HAP-1 (cell line): ENCODE data around the gene S100A14.
"Not testable (repeated sequence)": the region's sequence is repeated elsewhere in the genome, so short reads cannot be mapped to it uniquely, and the experiment has no call there.

Source experiments
- DNase-seq, 2 experiments: peaks; one replicate each; pipeline ENCODE4 v3.0.0-alpha.2; 2016 to 2020; ENCODE audit warnings: low spot score in 2 of 2
- H3K27me3 ChIP-seq: fragments of 250-450 bp; sonication (Bioruptor Pico); 2 replicates; pipeline ENCODE4 v1.5.1; 2020; ENCODE audit warnings: low read depth, mild to moderate bottlenecking, moderate library complexity
- H3K36me3 ChIP-seq: fragments of 250-450 bp; sonication (Bioruptor Pico); replicated peaks from 2 replicates; pipeline ENCODE4 v1.5.1; 2020; ENCODE audit warnings: mild to moderate bottlenecking
- H3K4me1 ChIP-seq: fragments of 250-450 bp; sonication (Bioruptor Pico); 2 replicates; pipeline ENCODE4 v1.5.1; 2020; ENCODE audit warnings: mild to moderate bottlenecking
- H3K4me3 ChIP-seq: fragments of 250-450 bp; sonication (Bioruptor Pico); 2 replicates; pipeline ENCODE4 v1.5.1; 2020; ENCODE audit warnings: mild to moderate bottlenecking, moderate library complexity
- H3K9me3 ChIP-seq: fragments of 250-450 bp; sonication (Bioruptor Pico); 2 replicates; pipeline ENCODE4 v1.5.1; 2020; ENCODE audit warnings: mild to moderate bottlenecking, moderate library complexity
- in situ Hi-C: fragments of 300-500 bp; cut with MboI; formaldehyde crosslinking; loops from 3 replicates; pipeline ENCODE4 v1.14.3; 2020; ENCODE audit warnings: low sequenced_read_pairs, inconsistent platforms, mixed read lengths

The S100A14 gene

GRCh38 chr1:153583514-153583913, 32.6 kb downstream of the S100A14 start:
- H3K27me3 ChIP-seq, H3K4me3 ChIP-seq, in situ Hi-C loops, H3K36me3 ChIP-seq, DNase-seq, H3K9me3 ChIP-seq, H3K4me1 ChIP-seq: not testable (repeated sequence)

GRCh38 chr1:153582836-153583235, 33.3 kb downstream of the S100A14 start:
- H3K27me3 ChIP-seq, H3K9me3 ChIP-seq, DNase-seq, H3K36me3 ChIP-seq, H3K4me3 ChIP-seq, in situ Hi-C loops: not testable (repeated sequence)
- peaks cover 10% of the 10 kb centered on the region for H3K4me1 ChIP-seq

GRCh38 chr1:153578936-153579335, 37.2 kb downstream of the S100A14 start:
- H3K9me3 ChIP-seq = no peaks in the 10 kb centered on the region; the same call in 1 of the 2 replicates
- in situ Hi-C loops = no loop called here

GRCh38 chr1:153578490-153578889, 37.6 kb downstream of the S100A14 start:
- H3K4me1 ChIP-seq = peaks cover 14% of the 10 kb centered on the region
- H3K27me3 ChIP-seq = no peaks in the 10 kb centered on the region
- no peaks in the 10 kb centered on the region; the same call in 1 of the 2 replicates for H3K9me3 ChIP-seq
- no peak for DNase-seq
- in situ Hi-C loops = no loop called here
- H3K4me3 ChIP-seq = no peak overlapping the region
- no peaks in the 10 kb centered on the region for H3K36me3 ChIP-seq

More at GRCh38 chr1:153578936-153579335, 37.2 kb downstream of the S100A14 start:
- Histone ChIP-seq H3K27me3 (no peaks in the 10 kb centered on the region), H3K4me1 (peaks cover 14% of the 10 kb centered on the region), H3K36me3 (no peaks in the 10 kb centered on the region), H3K4me3 (no peak overlapping the region)
- DNase-seq = no peak

GRCh38 chr1:153577624-153578051, 38.5 kb downstream of the S100A14 start:
- H3K27me3 ChIP-seq = no peaks in the 10 kb centered on the region
- no peak overlapping the region for H3K4me3 ChIP-seq
- no peaks in the 10 kb centered on the region; the same call in 1 of the 2 replicates for H3K9me3 ChIP-seq
- peak in 1 of 2 experiments; percentile 28 for DNase-seq
- H3K4me1 ChIP-seq = peaks cover 14% of the 10 kb centered on the region
- in situ Hi-C loops = no loop called here
- H3K36me3 ChIP-seq = no peaks in the 10 kb centered on the region

- DNase-seq = no peak
- in situ Hi-C loops = no loop called here
- H3K36me3 ChIP-seq = no peaks in the 10 kb centered on the region
- H3K4me3 ChIP-seq = no peak overlapping the region
- H3K9me3 ChIP-seq = no peaks in the 10 kb centered on the region; the same call in 1 of the 2 replicates
- peaks cover 14% of the 10 kb centered on the region for H3K4me1 ChIP-seq
- no peaks in the 10 kb centered on the region for H3K27me3 ChIP-seq
Observed at GRCh38 chr1:153577138-153577537, 39.0 kb downstream of the S100A14 start.

GRCh38 chr1:153575497-153575896, 40.6 kb downstream of the S100A14 start:
- H3K36me3 ChIP-seq, H3K27me3 ChIP-seq, H3K9me3 ChIP-seq, in situ Hi-C loops, H3K4me3 ChIP-seq: not testable (repeated sequence)
- H3K4me1 ChIP-seq = peaks cover 14% of the 10 kb centered on the region
- peak in 1 of 2 experiments; percentile 54 for DNase-seq

- H3K36me3 ChIP-seq, H3K27me3 ChIP-seq, DNase-seq, H3K9me3 ChIP-seq, H3K4me3 ChIP-seq, in situ Hi-C loops: not testable (repeated sequence)
- peaks cover 14% of the 10 kb centered on the region for H3K4me1 ChIP-seq
Observed at GRCh38 chr1:153575081-153575491, 41.0 kb downstream of the S100A14 start.

- in situ Hi-C loops = no loop called here
- peaks cover 13% of the 10 kb centered on the region for H3K4me1 ChIP-seq
- H3K4me3 ChIP-seq = no peak overlapping the region
- DNase-seq = no peak
- H3K9me3 ChIP-seq = no peaks in the 10 kb centered on the region; the same call in 1 of the 2 replicates
- no peaks in the 10 kb centered on the region for H3K27me3 ChIP-seq
- H3K36me3 ChIP-seq = no peaks in the 10 kb centered on the region
Observed at GRCh38 chr1:153573351-153573750, 42.8 kb downstream of the S100A14 start.

GRCh38 chr1:153572569-153573015, 43.5 kb downstream of the S100A14 start:
- no peaks in the 10 kb centered on the region for H3K9me3 ChIP-seq
- no peaks in the 10 kb centered on the region for H3K36me3 ChIP-seq
- in situ Hi-C loops = no loop called here
- peak in 1 of 2 experiments; percentile 55 for DNase-seq
- no peak overlapping the region for H3K4me3 ChIP-seq
- no peaks in the 10 kb centered on the region for H3K27me3 ChIP-seq
- H3K4me1 ChIP-seq = peaks cover 8% of the 10 kb centered on the region

- DNase-seq = no peak
- Histone ChIP-seq H3K27me3 (no peaks in the 10 kb centered on the region), H3K4me3 (no peak overlapping the region), H3K36me3 (no peaks in the 10 kb centered on the region), H3K4me1 (peaks cover 11% of the 10 kb centered on the region), H3K9me3 (no peaks in the 10 kb centered on the region)
- in situ Hi-C loops = no loop called here
Observed at GRCh38 chr1:153571706-153572105, 44.4 kb downstream of the S100A14 start.

GRCh38 chr1:153570874-153571273, 45.3 kb downstream of the S100A14 start:
- no peaks in the 10 kb centered on the region for H3K9me3 ChIP-seq
- no peak overlapping the region for H3K4me3 ChIP-seq
- peaks cover 12% of the 10 kb centered on the region for H3K4me1 ChIP-seq
- in situ Hi-C loops = no loop called here
- no peak for DNase-seq
- H3K36me3 ChIP-seq = no peaks in the 10 kb centered on the region
- no peaks in the 10 kb centered on the region for H3K27me3 ChIP-seq

- H3K9me3 ChIP-seq = no peaks in the 10 kb centered on the region
- in situ Hi-C loops = loop anchor here (10.0 kb wide), 2 partner anchors 55 to 215 kb away; partner anchors contain the start of gene S100A9
- no peak overlapping the region for H3K4me3 ChIP-seq
- no peak for DNase-seq
- H3K27me3 ChIP-seq = no peaks in the 10 kb centered on the region
- H3K36me3 ChIP-seq = no peaks in the 10 kb centered on the region
- peaks cover 12% of the 10 kb centered on the region for H3K4me1 ChIP-seq
Observed at GRCh38 chr1:153569465-153569864, 46.7 kb downstream of the S100A14 start.

- Histone ChIP-seq H3K27me3 (no peaks in the 10 kb centered on the region), H3K4me3 (no peak overlapping the region), H3K36me3 (no peaks in the 10 kb centered on the region), H3K4me1 (peaks cover 12% of the 10 kb centered on the region), H3K9me3 (no peaks in the 10 kb centered on the region)
- peak; percentile 83 to 93 for DNase-seq
- in situ Hi-C loops = loop anchor here (10.0 kb wide), 2 partner anchors 54 to 214 kb away; partner anchors contain the start of gene S100A9
Observed at GRCh38 chr1:153568367-153569099, 47.6 kb downstream of the S100A14 start.
